Activated CD4-positive, alpha-beta memory T cell treated with anti-CD3 and anti-CD28 coated beads for 36 hours (primary cell): ENCODE measurements around the gene SNX30. TPM values are rescaled to one million over a fixed set of nuclear protein-coding genes. Genes with fewer than 3 reads are reported as not detected.

ENCODE experiments used
- CTCF ChIA-PET: fragments of 350-600 bp; sonication (Branson Sonifier 250); formaldehyde crosslinking; loops from one replicate; lab custom pipeline; 2021; ENCODE audit warnings: antibody characterized with exemption, inconsistent platforms; lab: Charles Lee
- POLR2A ChIA-PET: fragments of 350-600 bp; sonication (Branson Sonifier 250); formaldehyde crosslinking; loops from one replicate; lab custom pipeline; 2021; ENCODE audit warnings: antibody characterized with exemption; lab: Charles Lee
- DNase-seq: peaks from one replicate; pipeline ENCODE4 v3.0.0-alpha.2; 2020
- H3K27ac Mint-ChIP-seq: one replicate; pipeline ENCODE4 v1.8.0; 2021; ENCODE audit warnings: mixed read lengths
- H3K27me3 Mint-ChIP-seq: one replicate; pipeline ENCODE4 v1.8.0; 2021; ENCODE audit warnings: mixed read lengths
- H3K36me3 Mint-ChIP-seq: one replicate; pipeline ENCODE4 v1.8.0; 2021; ENCODE audit warnings: mixed read lengths
- H3K4me1 Mint-ChIP-seq: one replicate; pipeline ENCODE4 v1.8.0; 2021; ENCODE audit warnings: low read depth, mixed read lengths
- H3K4me3 Mint-ChIP-seq: one replicate; pipeline ENCODE4 v1.8.0; 2021; ENCODE audit warnings: mild to moderate bottlenecking, mixed read lengths
- H3K9me3 Mint-ChIP-seq: one replicate; pipeline ENCODE4 v1.8.0; 2021; ENCODE audit warnings: mixed read lengths
- intact Hi-C: fragments of 100-400 bp; cut with micrococcal nuclease; formaldehyde crosslinking; loops from one replicate; pipeline ENCODE4 v1.15.1; 2023
- total RNA-seq, 2 experiments: library from RNA; stranded (reverse); gene quantifications; one replicate each; pipeline ENCODE4 v1.2.3, GENCODE V29; 2021

The SNX30 gene
- total RNA-seq, 2 experiments from 2014 or later, result 4.4 to 4.8 TPM

DNA sequence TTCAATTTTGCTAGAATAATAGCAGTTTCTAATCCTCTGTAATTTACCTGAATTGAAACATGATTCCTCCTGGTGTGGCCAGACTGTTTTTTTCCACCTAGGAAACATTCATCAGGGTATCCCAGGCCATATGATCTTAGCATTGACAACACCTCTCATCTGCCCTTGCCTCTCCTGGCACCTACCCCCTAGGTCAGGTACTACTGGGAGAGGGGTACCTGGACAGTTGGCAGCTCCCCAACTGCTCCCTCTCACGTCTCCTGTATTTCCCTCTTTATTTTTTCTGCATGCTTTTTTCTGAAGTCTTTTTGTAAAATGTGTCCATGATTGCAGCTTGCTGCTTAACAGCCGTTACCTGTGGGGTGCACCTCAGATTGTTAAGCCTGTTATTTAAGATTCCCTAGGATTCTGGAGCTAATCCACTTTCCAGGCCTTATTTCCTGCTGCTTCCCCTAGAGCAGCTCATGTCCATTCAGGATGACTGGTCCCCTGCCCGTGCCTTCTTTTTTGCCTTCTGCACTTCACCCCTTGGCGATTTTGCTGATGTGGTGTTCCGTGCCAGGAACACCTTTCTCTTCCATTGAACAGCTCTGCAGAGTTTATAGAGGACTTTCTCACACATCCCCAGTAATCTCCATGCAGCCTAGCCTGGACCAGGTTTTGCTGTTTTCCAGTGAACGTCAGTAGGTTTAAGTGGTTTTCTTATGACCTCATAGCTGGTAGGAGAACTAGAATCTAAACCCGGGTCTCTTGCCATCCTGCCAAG is 33.6 kb downstream of the SNX30 start:
- DNase-seq, result no peak
- H3K4me3 Mint-ChIP-seq, result no peak overlapping the region
- no peaks in the 10 kb centered on the region for H3K9me3 Mint-ChIP-seq
- H3K27ac Mint-ChIP-seq, result no peak overlapping the region
- no peaks in the 10 kb centered on the region for H3K27me3 Mint-ChIP-seq
- no peaks in the 10 kb centered on the region for H3K36me3 Mint-ChIP-seq
- POLR2A ChIA-PET, result no interaction called here
- peaks cover 20% of the 10 kb centered on the region for H3K4me1 Mint-ChIP-seq
- intact Hi-C loops, result no loop called here
- CTCF ChIA-PET, result interaction anchor here (3.4 kb wide), 1 partner anchor 8 kb away, joined by 18 read pairs; no protein-coding TSS in a partner anchor

- peaks cover 17% of the 10 kb centered on the region for H3K4me1 Mint-ChIP-seq
- no peaks in the 10 kb centered on the region for H3K9me3 Mint-ChIP-seq
- POLR2A ChIA-PET, result interaction anchor here (0.7 kb wide), 1 partner anchor 407 kb away, joined by 3 read pairs; no protein-coding TSS in a partner anchor
- no peak overlapping the region for H3K4me3 Mint-ChIP-seq
- H3K27me3 Mint-ChIP-seq, result no peaks in the 10 kb centered on the region
- no peaks in the 10 kb centered on the region for H3K36me3 Mint-ChIP-seq
- no peak for DNase-seq
- no peak overlapping the region for H3K27ac Mint-ChIP-seq
- CTCF ChIA-PET, result no interaction called here
- intact Hi-C loops, result no loop called here
Measured at GRCh38 chr9:112785986-112786385, 35.4 kb downstream of the SNX30 start.

GRCh38 chr9:112786829-112787520 is 36.4 kb downstream of the SNX30 start:
- Mint-ChIP-seq H3K4me1 (peaks cover 17% of the 10 kb centered on the region), H3K9me3 (no peaks in the 10 kb centered on the region), H3K4me3 (no peak overlapping the region), H3K36me3 (no peaks in the 10 kb centered on the region), H3K27me3 (no peaks in the 10 kb centered on the region), H3K27ac (no peak overlapping the region)
- ChIA-PET CTCF (no interaction called here), POLR2A (no interaction called here)
- intact Hi-C loops, result no loop called here
- DNase-seq, result no peak

- DNase-seq, result no peak
- H3K27me3 Mint-ChIP-seq, result no peaks in the 10 kb centered on the region
- no peaks in the 10 kb centered on the region for H3K9me3 Mint-ChIP-seq
- H3K4me3 Mint-ChIP-seq, result no peak overlapping the region
- no peaks in the 10 kb centered on the region for H3K36me3 Mint-ChIP-seq
- ChIA-PET POLR2A (no interaction called here), CTCF (no interaction called here)
- intact Hi-C loops, result no loop called here
- peaks cover 20% of the 10 kb centered on the region for H3K4me1 Mint-ChIP-seq
- no peak overlapping the region for H3K27ac Mint-ChIP-seq
Measured at GRCh38 chr9:112787978-112788377, 37.4 kb downstream of the SNX30 start.

- Mint-ChIP-seq H3K4me1 (peaks cover 21% of the 10 kb centered on the region), H3K27ac (no peak overlapping the region), H3K36me3 (no peaks in the 10 kb centered on the region), H3K9me3 (no peaks in the 10 kb centered on the region), H3K27me3 (no peaks in the 10 kb centered on the region), H3K4me3 (no peak overlapping the region)
- ChIA-PET POLR2A (no interaction called here), CTCF (no interaction called here)
- intact Hi-C loops, result no loop called here
- DNase-seq, result no peak
Measured at GRCh38 chr9:112789473-112789872, 38.9 kb downstream of the SNX30 start.

DNA sequence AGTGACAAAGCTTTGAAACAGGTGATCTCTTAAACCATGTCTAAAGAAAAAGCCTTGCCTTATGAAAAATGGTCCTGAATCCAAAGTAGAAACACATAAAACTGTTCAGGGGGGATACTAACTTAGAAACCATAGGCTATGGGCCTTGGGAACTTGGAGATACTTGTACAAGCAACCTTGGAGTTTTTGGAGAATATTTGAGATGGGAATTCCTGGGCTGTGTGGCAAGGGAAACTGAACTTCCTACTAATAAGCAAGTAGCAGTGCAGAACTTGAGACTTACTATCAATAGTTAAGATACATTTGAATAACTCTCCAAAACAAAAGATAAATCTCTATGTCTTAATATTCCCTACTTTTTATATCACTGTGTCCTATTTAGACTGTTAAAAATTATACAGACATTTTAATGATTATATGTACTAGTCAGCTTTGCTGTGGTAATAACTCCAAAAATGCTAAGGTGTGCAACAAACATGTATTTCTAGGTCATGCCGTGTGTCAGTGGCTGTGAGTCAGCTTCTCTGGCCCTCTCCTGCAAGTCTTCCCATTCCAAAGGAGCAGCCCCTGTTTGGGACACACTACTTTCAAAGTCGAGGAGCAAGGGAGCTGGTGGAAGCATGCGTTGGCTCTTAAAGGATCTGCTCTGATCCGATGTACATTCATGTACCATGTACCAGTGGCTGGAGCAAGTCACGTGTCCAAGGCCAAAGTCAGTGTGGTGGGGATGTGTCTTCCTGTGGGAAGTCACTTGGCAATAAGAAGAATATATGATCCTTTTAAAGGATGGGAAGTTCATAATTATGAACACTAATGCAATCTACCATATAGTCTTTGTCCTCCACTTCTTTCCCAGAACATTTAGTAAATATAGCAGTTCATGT is 39.6 kb downstream of the SNX30 start:
- Mint-ChIP-seq H3K27ac (no peak overlapping the region), H3K4me1 (peaks cover 21% of the 10 kb centered on the region), H3K9me3 (no peaks in the 10 kb centered on the region), H3K27me3 (no peaks in the 10 kb centered on the region), H3K36me3 (no peaks in the 10 kb centered on the region), H3K4me3 (no peak overlapping the region)
- CTCF ChIA-PET, result no interaction called here
- POLR2A ChIA-PET, result no interaction called here
- intact Hi-C loops, result loop anchor here (5.0 to 10.0 kb wide), 2 partner anchors 38 to 415 kb away; partner anchors contain the start of gene SNX30
- no peak for DNase-seq

GRCh38 chr9:112792670-112793069 is 42.1 kb downstream of the SNX30 start:
- H3K27ac Mint-ChIP-seq, result no peak overlapping the region
- CTCF ChIA-PET, result interaction anchor here (0.7 to 2.1 kb wide), 36 partner anchors 10 to 1195 kb away, joined by 3 to 22 read pairs (median 4); partner anchors contain the start of genes HSDL2, INIP and SNX30
- no peaks in the 10 kb centered on the region for H3K9me3 Mint-ChIP-seq
- H3K4me1 Mint-ChIP-seq, result peaks cover 9% of the 10 kb centered on the region
- no peak overlapping the region for H3K4me3 Mint-ChIP-seq
- intact Hi-C loops, result loop anchor here (1.0 to 10.0 kb wide), 5 partner anchors 40 to 418 kb away; partner anchors contain the start of genes KIAA1958 and SNX30
- no peaks in the 10 kb centered on the region for H3K27me3 Mint-ChIP-seq
- no peaks in the 10 kb centered on the region for H3K36me3 Mint-ChIP-seq
- POLR2A ChIA-PET, result no interaction called here
- no peak for DNase-seq

- H3K27me3 Mint-ChIP-seq, result no peaks in the 10 kb centered on the region
- POLR2A ChIA-PET, result no interaction called here
Measured at GRCh38 chr9:112793213-112793810, 42.8 kb downstream of the SNX30 start.

GRCh38 chr9:112794731-112795130 is 44.2 kb downstream of the SNX30 start:
- POLR2A ChIA-PET, result no interaction called here
- H3K4me3 Mint-ChIP-seq, result no peak overlapping the region
- no peaks in the 10 kb centered on the region for H3K36me3 Mint-ChIP-seq
- no peaks in the 10 kb centered on the region for H3K27me3 Mint-ChIP-seq
- peaks cover 9% of the 10 kb centered on the region for H3K4me1 Mint-ChIP-seq
- DNase-seq, result no peak
- no peaks in the 10 kb centered on the region for H3K9me3 Mint-ChIP-seq
- CTCF ChIA-PET, result no interaction called here
- intact Hi-C loops, result loop anchor here (5.0 to 10.0 kb wide), 2 partner anchors 42 to 420 kb away; partner anchors contain the start of gene SNX30
- no peak overlapping the region for H3K27ac Mint-ChIP-seq

More at GRCh38 chr9:112793213-112793810, 42.8 kb downstream of the SNX30 start:
- peaks cover 9% of the 10 kb centered on the region for H3K4me1 Mint-ChIP-seq
- H3K36me3 Mint-ChIP-seq, result no peaks in the 10 kb centered on the region
- CTCF ChIA-PET, result interaction anchor here (0.7 to 2.1 kb wide), 38 partner anchors 11 to 1195 kb away, joined by 3 to 22 read pairs (median 4); partner anchors contain the start of genes HSDL2, INIP and SNX30
- no peak overlapping the region for H3K27ac Mint-ChIP-seq
- H3K4me3 Mint-ChIP-seq, result no peak overlapping the region
- no peaks in the 10 kb centered on the region for H3K9me3 Mint-ChIP-seq
- peak; percentile 90 for DNase-seq
- intact Hi-C loops, result loop anchor here (1.0 to 10.0 kb wide), 5 partner anchors 41 to 419 kb away; partner anchors contain the start of genes KIAA1958 and SNX30

DNA sequence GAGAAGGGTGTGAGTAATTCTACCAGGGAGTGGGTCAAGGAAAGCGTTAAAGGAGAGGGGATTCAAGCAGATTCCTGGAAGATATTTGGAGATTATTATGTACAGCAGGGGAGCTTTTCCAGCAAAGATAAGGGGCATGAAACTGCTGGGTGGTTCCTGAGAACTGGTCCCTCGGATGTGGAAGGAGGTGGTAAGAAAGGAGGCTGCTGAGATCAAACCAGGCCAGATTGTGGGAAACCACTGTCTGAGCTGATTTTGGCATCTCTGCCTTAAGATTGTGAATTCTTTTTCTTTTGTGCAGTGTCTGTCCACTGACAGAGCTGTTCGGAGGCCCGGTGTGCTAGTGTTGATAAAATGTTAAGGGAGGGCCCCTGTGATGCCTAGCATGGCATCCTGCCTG is 45.4 kb downstream of the SNX30 start:
- no peak overlapping the region for H3K27ac Mint-ChIP-seq
- H3K4me1 Mint-ChIP-seq, result peaks cover 7% of the 10 kb centered on the region
- intact Hi-C loops, result loop anchor here (10.0 kb wide), 1 partner anchor 421 kb away; no protein-coding TSS in a partner anchor
- POLR2A ChIA-PET, result no interaction called here
- DNase-seq, result no peak
- no peaks in the 10 kb centered on the region for H3K36me3 Mint-ChIP-seq
- H3K27me3 Mint-ChIP-seq, result no peaks in the 10 kb centered on the region
- H3K9me3 Mint-ChIP-seq, result no peaks in the 10 kb centered on the region
- H3K4me3 Mint-ChIP-seq, result no peak overlapping the region
- CTCF ChIA-PET, result no interaction called here

GRCh38 chr9:112796485-112796884 is 45.9 kb downstream of the SNX30 start:
- H3K9me3 Mint-ChIP-seq, result no peaks in the 10 kb centered on the region
- no peak overlapping the region for H3K27ac Mint-ChIP-seq
- no peak for DNase-seq
- no peak overlapping the region for H3K4me3 Mint-ChIP-seq
- ChIA-PET CTCF (no interaction called here), POLR2A (no interaction called here)
- H3K27me3 Mint-ChIP-seq, result no peaks in the 10 kb centered on the region
- no peaks in the 10 kb centered on the region for H3K36me3 Mint-ChIP-seq
- intact Hi-C loops, result loop anchor here (10.0 kb wide), 1 partner anchor 422 kb away; no protein-coding TSS in a partner anchor
- H3K4me1 Mint-ChIP-seq, result peaks cover 7% of the 10 kb centered on the region
